K562 (cell line): Measurements from ENCODE around the gene EXOC7. TPM values are rescaled to one million over a fixed set of nuclear protein-coding genes. Genes with fewer than 3 reads are reported as not detected.

Source experiments
- ATAC-seq: fragments of 200-7000 bp; cut with Tn5 transposase; 3 replicates; pipeline ENCODE4 v1.9.1; 2020; ENCODE audit warnings: moderate library complexity
- BruUV-seq: library from RNA; stranded (reverse); fragments of 400-500 nt; replicated peaks from 2 replicates; lab custom pipeline; 2021; lab: Mats Ljungman, UMichigan
- CTCF ChIA-PET: fragments of 300-600 bp; formaldehyde crosslinking; extraction: SDS; loops from one replicate; lab custom pipeline; 2021; ENCODE audit warnings: low intra/inter-chr PET ratio; lab: Yijun Ruan, JAX
- POLR2A ChIA-PET: fragments of 300-600, 350-650 bp; sonication (Branson Sonifier 250); formaldehyde crosslinking; extraction: SDS; loops from one replicate; lab custom pipeline; 2021; ENCODE audit warnings: antibody characterized with exemption, inconsistent platforms; lab: Yijun Ruan, JAX
- DNase-seq, 4 experiments: peaks; one replicate each; pipeline versions ENCODE4 v3.0.0 to v3.0.0-alpha.2; 2011 to 2018; ENCODE audit warnings: low spot score in 3 of 4, mixed read lengths in 3 of 4; ENCODE audit errors: extremely low read depth in 1 of 4
- FAIRE-seq: peaks from 2 replicates; lab custom pipeline; 2011; peaks lifted over from hg19 to GRCh38; lab: Jason Lieb, UNC
- H2AFZ ChIP-seq: 2 replicates; pipeline ENCODE4 v1.6.0; 2011; ENCODE audit warnings: low read depth, low read length, control low read depth, inconsistent platforms
- H3K27ac ChIP-seq: fragments of 200-600 bp; 3 replicates; pipeline ENCODE4 v1.8.0; 2011; ENCODE audit warnings: low read depth, mild to moderate bottlenecking, control low read depth, inconsistent platforms, low read length, moderate library complexity, mixed read lengths; ENCODE audit errors: extremely low read depth
- H3K27me3 ChIP-seq, 2 experiments: fragments of 300-600 bp in 1 of 2; 2 replicates in 1 of 2; 3 replicates in 1 of 2; pipeline versions ENCODE4 v1.6.0 to v1.8.0; 2011; ENCODE audit warnings: inconsistent platforms in 2 of 2, low read length in 2 of 2, mild to moderate bottlenecking in 1 of 2, mixed read lengths in 1 of 2, moderate library complexity in 1 of 2; ENCODE audit not compliant: control insufficient read depth in 2 of 2, insufficient read depth in 2 of 2
- H3K36me3 ChIP-seq: fragments of 300-600 bp; 3 replicates; pipeline ENCODE4 v1.8.0; 2011; ENCODE audit warnings: mild to moderate bottlenecking, low read length, inconsistent platforms; ENCODE audit not compliant: control insufficient read depth, insufficient read depth
- H3K4me1 ChIP-seq, 2 experiments: fragments of 200-600 bp in 1 of 2; replicated peaks in 1 of 2; 2 replicates in 1 of 2; 3 replicates in 1 of 2; pipeline versions ENCODE4 v1.5.1 to v1.8.0; 2011; ENCODE audit warnings: inconsistent platforms in 2 of 2, low read length in 2 of 2, mild to moderate bottlenecking in 1 of 2, mixed read lengths in 1 of 2, moderate library complexity in 1 of 2; ENCODE audit not compliant: control insufficient read depth in 2 of 2, insufficient read depth in 2 of 2
- H3K4me2 ChIP-seq: 2 replicates; pipeline ENCODE4 v1.6.1; 2011; ENCODE audit warnings: low read length, control low read depth, inconsistent platforms, mixed read lengths; ENCODE audit not compliant: insufficient read depth
- H3K4me3 ChIP-seq: fragments of 200-600 bp; sonication (generic), shearing (Covaris generic); 2 replicates; pipeline ENCODE4 v1.5.1; 2016; ENCODE audit warnings: control low read depth, inconsistent platforms
- H3K79me2 ChIP-seq: fragments of 200-600 bp; 3 replicates; pipeline ENCODE4 v1.8.0; 2011; ENCODE audit warnings: low read length, inconsistent platforms; ENCODE audit not compliant: control insufficient read depth, insufficient read depth
- H3K9ac ChIP-seq, 2 experiments: 2 replicates each; pipeline versions ENCODE4 v1.6.0 to v1.6.1; 2011; ENCODE audit warnings: low read depth in 2 of 2, low read length in 2 of 2, control low read depth in 1 of 2, inconsistent platforms in 1 of 2, mild to moderate bottlenecking in 1 of 2, mixed read lengths in 1 of 2; ENCODE audit not compliant: insufficient read depth in 1 of 2
- H3K9me1 ChIP-seq: one replicate; pipeline ENCODE4 v1.6.0; 2011; ENCODE audit warnings: inconsistent platforms, mild to moderate bottlenecking, low read length, moderate library complexity; ENCODE audit not compliant: control insufficient read depth, insufficient read depth
- H3K9me3 ChIP-seq: replicated peaks from 2 replicates; pipeline ENCODE4 v1.5.1; 2011; ENCODE audit warnings: low read depth, low read length, inconsistent platforms; ENCODE audit not compliant: control insufficient read depth, insufficient read depth
- H4K20me1 ChIP-seq: replicated peaks from 2 replicates; pipeline ENCODE4 v1.6.1; 2011; ENCODE audit warnings: low read length, inconsistent platforms, mixed read lengths; ENCODE audit not compliant: control insufficient read depth, insufficient read depth
- ARID2 ChIP-seq: fragments of 450-650 bp; IDR thresholded peaks from 2 replicates; pipeline ENCODE4 v1.6.1; 2017; ENCODE audit warnings: antibody characterized with exemption, mild to moderate bottlenecking
- ARNT ChIP-seq, 2 experiments: fragments of 450-650 bp; IDR thresholded peaks; 2 replicates each; pipeline ENCODE4 v1.6.1; 2016; ENCODE audit warnings: mild to moderate bottlenecking in 1 of 2
- BACH1 ChIP-seq: fragments of 200-800 bp; sonication (Bioruptor generic); IDR thresholded peaks from 2 replicates; pipeline ENCODE4 v1.6.1; 2016; ENCODE audit warnings: missing genetic modification characterization, missing compliant biosample characterization
- DEAF1 ChIP-seq: fragments of 450-650 bp; formaldehyde crosslinking; IDR thresholded peaks from 2 replicates; pipeline ENCODE4 v1.4.0; 2020; ENCODE audit warnings: mild to moderate bottlenecking, moderate library complexity
- DIDO1 ChIP-seq: fragments of 450-650 bp; IDR thresholded peaks from 2 replicates; pipeline ENCODE4 v1.6.1; 2016; ENCODE audit warnings: low read depth, missing biosample characterization, missing genetic modification characterization
- ETV5 ChIP-seq: sonication (generic); formaldehyde crosslinking; IDR thresholded peaks from 2 replicates; pipeline ENCODE4 v1.4.0; 2020; ENCODE audit warnings: low read depth, mild to moderate bottlenecking, missing genetic modification reagents
- FIP1L1 ChIP-seq: fragments of 200-400 bp; formaldehyde crosslinking; IDR thresholded peaks from 2 replicates; pipeline ENCODE4 v1.6.1; 2018; ENCODE audit warnings: mild to moderate bottlenecking, low read depth, low read length; ENCODE audit not compliant: poor library complexity, severe bottlenecking
- HDAC6 ChIP-seq: IDR thresholded peaks from 2 replicates; pipeline ENCODE4 v1.6.1; 2012; ENCODE audit warnings: low read depth, mild to moderate bottlenecking, control low read depth, inconsistent platforms, low read length, moderate library complexity
- KAT2B ChIP-seq: IDR thresholded peaks from one replicate; pipeline ENCODE4 v1.6.1; 2012; ENCODE audit warnings: low read depth, mild to moderate bottlenecking, control low read depth, inconsistent platforms, low read length, moderate library complexity
- NR2F6 ChIP-seq: fragments of 450-650 bp; formaldehyde crosslinking; IDR thresholded peaks from 2 replicates; pipeline ENCODE4 v1.4.0; 2020; ENCODE audit warnings: mild to moderate bottlenecking
- POLR2A ChIP-seq: fragments of 450-650 bp; conservative IDR thresholded peaks from 2 replicates; pipeline ENCODE4 v1.6.1; 2016
- SRSF9 ChIP-seq: fragments of 200-400 bp; formaldehyde crosslinking; IDR thresholded peaks from 2 replicates; pipeline ENCODE4 v1.6.1; 2017; ENCODE audit warnings: low read depth, low read length, borderline replicate concordance
- TEAD4 ChIP-seq, 2 experiments: sonication (generic) in 1 of 2; formaldehyde crosslinking in 1 of 2; IDR thresholded peaks; 2 replicates each; pipeline versions ENCODE4 v1.6.1 to v1.8.0; 2012 to 2022; ENCODE audit warnings: borderline replicate concordance in 1 of 2, inconsistent platforms in 1 of 2, low read length in 1 of 2, mild to moderate bottlenecking in 1 of 2, missing genetic modification reagents in 1 of 2
- WHSC1 ChIP-seq: IDR thresholded peaks from one replicate; pipeline ENCODE4 v1.6.1; 2012; ENCODE audit warnings: low read length, control low read depth, inconsistent platforms
- ZNF232 ChIP-seq: sonication (generic); formaldehyde crosslinking; IDR thresholded peaks from 2 replicates; pipeline ENCODE4 v1.8.0; 2022; ENCODE audit warnings: mild to moderate bottlenecking, missing genetic modification reagents
- ZNF324 ChIP-seq: fragments of 250-450 bp; sonication (Bioruptor Pico); IDR thresholded peaks from 2 replicates; pipeline ENCODE4 v1.4.0; 2020; ENCODE audit warnings: mild to moderate bottlenecking
- WGBS: fragments of 100-300 bp; shearing (Covaris generic); methylation state at CpG from one replicate; pipeline ENCODE4 v1.1.6; 2016; ENCODE audit warnings: low coverage, mixed read lengths; ENCODE audit not compliant: insufficient coverage; ENCODE audit errors: missing lambda C conversion rate; 5-methylcytosine and 5-hydroxymethylcytosine counted together
- in situ Hi-C: fragments of 300-500 bp; cut with MboI; formaldehyde crosslinking; loops from 4 replicates; pipeline ENCODE4 v1.15.0; 2018; ENCODE audit warnings: inconsistent platforms, mixed read lengths
- intact Hi-C: fragments of 100-400 bp; cut with micrococcal nuclease; formaldehyde crosslinking; loops from 2 replicates; pipeline ENCODE4 v1.14.2; 2022
- polyA plus RNA-seq, 8 experiments: library from polyadenylated mRNA; depleted of rRNA in 4 of 8; stranded (reverse) in 5 of 8; unstranded in 3 of 8; fragments of >200 nt; fragmentation: Nextera tagmentation in 2 of 8; fragmentation: Illumina TruSeq in 1 of 8; extraction: Ambion mirVana in 2 of 8; extraction: Trizol in 1 of 8; gene quantifications; 2 replicates each; pipeline versions ENCODE4 v1.2.1 to v1.2.3, GENCODE V29; 2011 to 2014; ENCODE audit warnings: inconsistent platforms in 1 of 8, missing spikeins in 1 of 8
- total RNA-seq, 7 experiments: library from RNA; depleted of rRNA in 6 of 7; stranded (reverse); fragments of >200 nt in 6 of 7; fragmentation: Illumina TruSeq in 2 of 7; extraction: Trizol in 2 of 7; gene quantifications; 2 replicates each; pipeline versions ENCODE4 v1.2.1 to v1.2.3, GENCODE V29; 2011 to 2021; ENCODE audit warnings: low replicate concordance in 1 of 7
- TF ChIP-seq, protein P1 (sequence below), 3 experiments: fragments of 200-800 bp in 1 of 3; fragments of 250-450 bp in 1 of 3; fragments of 450-650 bp in 1 of 3; sonication (Bioruptor Pico) in 1 of 3; sonication (Bioruptor generic) in 1 of 3; formaldehyde crosslinking in 1 of 3; IDR thresholded peaks; 2 replicates each; pipeline versions ENCODE4 v1.6.1 to v1.8.0; 2016 to 2022; ENCODE audit warnings: mild to moderate bottlenecking in 2 of 3, missing genetic modification characterization in 2 of 3, missing compliant biosample characterization in 1 of 3, moderate library complexity in 1 of 3

EXOC7 gene
- total and polyA plus RNA-seq, 9 of the 15 experiments (the other 6 are each of a cell fraction or from before 2014, with no cell fraction given): 18.6 to 57.0 (median 35.0) TPM

- Histone ChIP-seq H3K27me3 (peaks cover 18 to 44% of the 10 kb centered on the region in 2 experiments; a peak in 4 of 5 replicates), H3K9me3 (no peaks in the 10 kb centered on the region), H3K4me1 (peaks cover 0 to 63% of the 10 kb centered on the region in 2 experiments; a peak in 2 of 5 replicates), H3K4me2 (no peak within 1 kb of the TSS), H3K9ac (peak within 1 kb of the TSS in 1 of 2 experiments; percentile 68; a peak in 2 of 4 replicates), H3K27ac (no peak within 1 kb of the TSS), H4K20me1 (peaks cover 4% of the 10 kb centered on the region; the same call in 1 of the 2 replicates), H3K4me3 (no peak within 1 kb of the TSS), H3K9me1 (peaks cover 4% of the 10 kb centered on the region), H3K36me3 (peaks cover 12% of the 10 kb centered on the region; the same call in 1 of the 3 replicates), H3K79me2 (no peaks in the 10 kb centered on the region), H2AFZ (no peak within 1 kb of the TSS)
- no peak for FAIRE-seq
- in situ Hi-C loops: no loop called here
- no peak for DNase-seq
- ChIA-PET POLR2A (interaction anchor here (0.8 to 1.5 kb wide), 3 partner anchors 7 to 21 kb away, joined by 3 to 4 read pairs (median 4); no protein-coding TSS in a partner anchor), CTCF (interaction anchor here (0.6 kb wide), 1 partner anchor 1113 kb away, joined by 3 read pairs; no protein-coding TSS in a partner anchor)
- no TSS peak for BruUV-seq
- 28% methylated on average over 17 of the region's 17 CpGs for WGBS
- intact Hi-C loops: no loop called here
- ATAC-seq: no peak
- TF ChIP-seq DEAF1 (no peak), NR2F6 (CRISPR knock-in tag) (no peak), ARNT (IDR thresholded peaks at IDR 0.05) (no peak), ZNF324 (CRISPR knock-in tag) (no peak), TEAD4 (IDR thresholded peaks at IDR 0.05; ENCODE audit: low read length) (no peak), TEAD4 (CRISPR knock-in tag; IDR thresholded peaks at IDR 0.05; ENCODE audit: borderline replicate concordance) (0 out of 2 replicates have a peak, but pooled peaks have one; percentile 29), WHSC1 (no peak), HDAC6 (no peak), ARID2 (no peak), DIDO1 (tag) (no peak), ETV5 (CRISPR knock-in tag) (no peak), KAT2B (no peak), SRSF9 (no peak), BACH1 (no peak), POLR2A (peak; percentile 22; the same call in 1 of the 2 replicates), FIP1L1 (no peak), ZNF232 (CRISPR knock-in tag) (no peak)
- TF ChIP-seq, protein P1, sequence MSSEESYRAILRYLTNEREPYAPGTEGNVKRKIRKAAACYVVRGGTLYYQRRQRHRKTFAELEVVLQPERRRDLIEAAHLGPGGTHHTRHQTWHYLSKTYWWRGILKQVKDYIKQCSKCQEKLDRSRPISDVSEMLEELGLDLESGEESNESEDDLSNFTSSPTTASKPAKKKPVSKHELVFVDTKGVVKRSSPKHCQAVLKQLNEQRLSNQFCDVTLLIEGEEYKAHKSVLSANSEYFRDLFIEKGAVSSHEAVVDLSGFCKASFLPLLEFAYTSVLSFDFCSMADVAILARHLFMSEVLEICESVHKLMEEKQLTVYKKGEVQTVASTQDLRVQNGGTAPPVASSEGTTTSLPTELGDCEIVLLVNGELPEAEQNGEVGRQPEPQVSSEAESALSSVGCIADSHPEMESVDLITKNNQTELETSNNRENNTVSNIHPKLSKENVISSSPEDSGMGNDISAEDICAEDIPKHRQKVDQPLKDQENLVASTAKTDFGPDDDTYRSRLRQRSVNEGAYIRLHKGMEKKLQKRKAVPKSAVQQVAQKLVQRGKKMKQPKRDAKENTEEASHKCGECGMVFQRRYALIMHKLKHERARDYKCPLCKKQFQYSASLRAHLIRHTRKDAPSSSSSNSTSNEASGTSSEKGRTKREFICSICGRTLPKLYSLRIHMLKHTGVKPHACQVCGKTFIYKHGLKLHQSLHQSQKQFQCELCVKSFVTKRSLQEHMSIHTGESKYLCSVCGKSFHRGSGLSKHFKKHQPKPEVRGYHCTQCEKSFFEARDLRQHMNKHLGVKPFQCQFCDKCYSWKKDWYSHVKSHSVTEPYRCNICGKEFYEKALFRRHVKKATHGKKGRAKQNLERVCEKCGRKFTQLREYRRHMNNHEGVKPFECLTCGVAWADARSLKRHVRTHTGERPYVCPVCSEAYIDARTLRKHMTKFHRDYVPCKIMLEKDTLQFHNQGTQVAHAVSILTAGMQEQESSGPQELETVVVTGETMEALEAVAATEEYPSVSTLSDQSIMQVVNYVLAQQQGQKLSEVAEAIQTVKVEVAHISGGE (CRISPR knock-in tag; IDR thresholded peaks at IDR 0.05): no peak
Observed at GRCh38 chr17:76078860-76079534, 24.6 kb downstream of the EXOC7 start, which contains the start of gene ZACN. ZACN (plus strand) TSS chr17:76079182; CDS start chr17:76079265, 83 bp downstream.
